ENCODE data around the gene KCMF1. TPM values are rescaled to one million over a fixed set of nuclear protein-coding genes. Genes with fewer than 3 reads are reported as not detected.
A peak's percentile ranks its signal among the peaks of the same experiment; 100 is the strongest.

KCMF1 gene
- total and polyA plus RNA-seq, 2 of the 13 experiments (the other 11 are each of a cell fraction or from before 2014, with no cell fraction given): 62.1 to 116 TPM

- WGBS (ENCODE audit: low lambda C conversion rate): 91% methylated on average over 2 of the region's 2 CpGs
- ATAC-seq (no peak; the same call in 2 of the 3 replicates), FAIRE-seq (no peak), DNase-seq (ENCODE audit: low spot score) (no peak)
- Histone ChIP-seq H3K4me2 (ENCODE audit: low read depth, low read length) (no peak overlapping the region), H3K79me2 (ENCODE audit: insufficient read depth, low read length) (peaks cover 88% of the 10 kb centered on the region), H3K4me3 (replicated peaks in 1 of 3; ENCODE audit: insufficient read depth in 1 of 3, low read depth in 2 of 3, low read length in 3 of 3) (no peak overlapping the region), H3K36me3 (replicated peaks in 1 of 2; ENCODE audit: control insufficient read depth in 1 of 2, insufficient read depth in 2 of 2, low read length in 2 of 2) (peaks cover 3 to 5% of the 10 kb centered on the region in 2 experiments; a peak in 3 of 5 replicates), H4K20me1 (ENCODE audit: insufficient read depth, low read length) (peaks cover 27% of the 10 kb centered on the region), H2AFZ (ENCODE audit: low read length) (no peak overlapping the region), H3K27me3 (ENCODE audit: control insufficient read depth in 1 of 2, insufficient read depth in 2 of 2, low read length in 2 of 2) (no peaks in the 10 kb centered on the region; a peak in 1 of 5 replicates), H3K9ac (ENCODE audit: insufficient read depth, low read depth, low read length) (no peak overlapping the region), H3K27ac (ENCODE audit: extremely low read length, insufficient read depth, low read length) (no peak overlapping the region), H3K9me3 (ENCODE audit: low read length) (no peaks in the 10 kb centered on the region), H3K4me1 (ENCODE audit: insufficient read depth, low read length) (no peaks in the 10 kb centered on the region)
- ChIA-PET POLR2A (no interaction called here), CTCF (ENCODE audit: low intra/inter-chr PET ratio, low total read pairs) (no interaction called here)
- BruUV-seq (replicated peaks): no TSS peak
- intact Hi-C loops (cut with micrococcal nuclease; ENCODE audit: unreplicated experiment): no loop called here
- in situ Hi-C loops (cut with HindIII; ENCODE audit: extremely low pct_ligation_motif_present, low pct_unique_long_range_greater_than_20kb): no loop called here
- TF ChIP-seq SUZ12 (IDR thresholded peaks at IDR 0.05; ENCODE audit: low read depth, low read length) (no peak), RFX1 (IDR thresholded peaks at IDR 0.05) (peak; percentile 32; the same call in 1 of the 2 replicates)
Observed at GRCh38 chr2:85001595-85001994, 30.6 kb downstream of the KCMF1 start.

GRCh38 chr2:85002534-85002933 lies 31.6 kb downstream of the KCMF1 start:
- H2AFZ ChIP-seq (ENCODE audit: low read length): no peak overlapping the region
- ChIA-PET CTCF (ENCODE audit: low intra/inter-chr PET ratio, low total read pairs) (no interaction called here), POLR2A (interaction anchor here (1.0 kb wide), 1 partner anchor 30 kb away, joined by 4 read pairs; no protein-coding TSS in a partner anchor)
- in situ Hi-C loops (cut with HindIII; ENCODE audit: extremely low pct_ligation_motif_present, low pct_unique_long_range_greater_than_20kb) (no loop called here), intact Hi-C loops (cut with micrococcal nuclease; ENCODE audit: unreplicated experiment) (no loop called here)
- no peak overlapping the region for H3K9ac ChIP-seq (ENCODE audit: insufficient read depth, low read depth, low read length)
- BruUV-seq (replicated peaks): no TSS peak
- no peak overlapping the region for H3K4me3 ChIP-seq (replicated peaks in 1 of 3; ENCODE audit: insufficient read depth in 1 of 3, low read depth in 2 of 3, low read length in 3 of 3)
- DNase-seq (ENCODE audit: low spot score) (no peak), ATAC-seq (no peak), FAIRE-seq (no peak)
- H4K20me1 ChIP-seq (ENCODE audit: insufficient read depth, low read length): peaks cover 31% of the 10 kb centered on the region
- no peaks in the 10 kb centered on the region for H3K4me1 ChIP-seq (ENCODE audit: insufficient read depth, low read length)
- H3K4me2 ChIP-seq (ENCODE audit: low read depth, low read length): no peak overlapping the region
- H3K9me3 ChIP-seq (ENCODE audit: low read length): no peaks in the 10 kb centered on the region
- H3K27me3 ChIP-seq (ENCODE audit: control insufficient read depth in 1 of 2, insufficient read depth in 2 of 2, low read length in 2 of 2): no peaks in the 10 kb centered on the region; a peak in 1 of 5 replicates
- peaks cover 5 to 11% of the 10 kb centered on the region in 2 experiments for H3K36me3 ChIP-seq (replicated peaks in 1 of 2; ENCODE audit: control insufficient read depth in 1 of 2, insufficient read depth in 2 of 2, low read length in 2 of 2)
- no peak overlapping the region for H3K27ac ChIP-seq (ENCODE audit: extremely low read length, insufficient read depth, low read length)
- TF ChIP-seq NFKB2 (CRISPR knock-in tag; IDR thresholded peaks at IDR 0.05; ENCODE audit: borderline replicate concordance) (no peak), RARA (CRISPR knock-in tag; IDR thresholded peaks at IDR 0.05) (no peak), ZNF512 (CRISPR knock-in tag; IDR thresholded peaks at IDR 0.05) (no peak), ZNF629 (CRISPR knock-in tag; conservative IDR thresholded peaks at IDR 0.05) (no peak), ZNF552 (CRISPR knock-in tag; IDR thresholded peaks at IDR 0.05; ENCODE audit: borderline replicate concordance) (no peak), ZNF766 (CRISPR knock-in tag; IDR thresholded peaks at IDR 0.05; ENCODE audit: borderline replicate concordance) (no peak), NCOA1 (CRISPR knock-in tag; IDR thresholded peaks at IDR 0.05) (no peak), XRCC5 (optimal IDR thresholded peaks at IDR 0.05; ENCODE audit: low read length) (no peak), POLR2G (IDR thresholded peaks at IDR 0.05; ENCODE audit: low read depth, low read length) (no peak), FOXO4 (CRISPR knock-in tag; conservative IDR thresholded peaks at IDR 0.05) (no peak), PPARG (CRISPR knock-in tag; conservative IDR thresholded peaks at IDR 0.05) (no peak), ZNF790 (CRISPR knock-in tag; IDR thresholded peaks at IDR 0.05; ENCODE audit: borderline replicate concordance) (no peak), HES4 (CRISPR knock-in tag; IDR thresholded peaks at IDR 0.05; ENCODE audit: borderline replicate concordance) (no peak)
- H3K79me2 ChIP-seq (ENCODE audit: insufficient read depth, low read length): peaks cover 86% of the 10 kb centered on the region
